Panc1 (cell line): ENCODE results near the gene AMFR.

ENCODE experiments used
- CTCF ChIP-seq: fragments of 450-650 bp; IDR thresholded peaks from 2 replicates; pipeline ENCODE4 v1.5.1; 2017; ENCODE audit warnings: mild to moderate bottlenecking
- POLR2AphosphoS5 ChIP-seq: IDR thresholded peaks from 2 replicates; pipeline ENCODE4 v1.6.1; 2012; ENCODE audit warnings: mild to moderate bottlenecking, low read depth, low read length, moderate library complexity

- TF ChIP-seq CTCF (no peak), POLR2AphosphoS5 (no peak)
Observed at GRCh38 chr16:56466344-56466743, 41.0 kb upstream of the AMFR start.
